GM10248 (cell line): ENCODE measurements around the gene ZFAND2B.

Source experiments
- CTCF ChIA-PET: fragments of 300-600 bp; sonication (Branson Sonifier 250); formaldehyde crosslinking; extraction: SDS; loops from one replicate; lab custom pipeline; 2021; ENCODE audit warnings: antibody characterized with exemption; lab: Yijun Ruan, JAX
- POLR2A ChIA-PET: fragments of 350-650 bp; sonication (Branson Sonifier 250); formaldehyde crosslinking; extraction: SDS; loops from one replicate; lab custom pipeline; 2020; ENCODE audit warnings: antibody characterized with exemption; lab: Yijun Ruan, JAX
- DNase-seq: peaks from one replicate; pipeline ENCODE4 v3.0.0; 2012; ENCODE audit errors: extremely low spot score
- CTCF ChIP-seq: IDR thresholded peaks from 2 replicates; pipeline ENCODE4 v1.5.1; 2012; ENCODE audit warnings: mild to moderate bottlenecking, low read depth; ENCODE audit errors: extremely low read depth, missing control alignments, control extremely low read depth

Gene ZFAND2B

GRCh38 chr2:219182331-219183150, 24.0 kb upstream of the ZFAND2B start:
- POLR2A ChIA-PET = interaction anchor here (0.6 kb wide), 1 partner anchor 24 kb away, joined by 3 read pairs; the partner anchor contains the start of gene ZFAND2B
- DNase-seq = no peak
- TF ChIP-seq CTCF = no peak
- CTCF ChIA-PET = interaction anchor here (0.7 to 3.1 kb wide), 10 partner anchors 8 to 153 kb away, joined by 3 to 15 read pairs (median 4); partner anchors contain the start of gene ZFAND2B

GRCh38 chr2:219183151-219183772, 23.3 kb upstream of the ZFAND2B start:
- ChIA-PET CTCF (interaction anchor here (0.7 to 3.1 kb wide), 8 partner anchors 9 to 153 kb away, joined by 3 to 15 read pairs (median 4); partner anchors contain the start of gene ZFAND2B), POLR2A (interaction anchor here (0.6 kb wide), 1 partner anchor 23 kb away, joined by 3 read pairs; the partner anchor contains the start of gene ZFAND2B)
- TF ChIP-seq CTCF = no peak
- no peak for DNase-seq

GRCh38 chr2:219184121-219184520, 22.5 kb upstream of the ZFAND2B start:
- no peak for TF ChIP-seq CTCF
- ChIA-PET CTCF (interaction anchor here (0.7 to 3.1 kb wide), 7 partner anchors 9 to 111 kb away, joined by 3 to 15 read pairs (median 4); partner anchors contain the start of gene ZFAND2B), POLR2A (interaction anchor here (0.7 kb wide), 1 partner anchor 9 kb away, joined by 3 read pairs; no protein-coding TSS in a partner anchor)
- no peak for DNase-seq

GRCh38 chr2:219186754-219187456, 19.7 kb upstream of the ZFAND2B start:
- DNase-seq = peak; percentile 39
- ChIA-PET CTCF (interaction anchor here (1.8 kb wide), 1 partner anchor 16 kb away, joined by 5 read pairs; no protein-coding TSS in a partner anchor), POLR2A (interaction anchor here (0.6 kb wide), 1 partner anchor 17 kb away, joined by 3 read pairs; no protein-coding TSS in a partner anchor)
- TF ChIP-seq CTCF = no peak

- POLR2A ChIA-PET = interaction anchor here (0.7 to 0.9 kb wide), 2 partner anchors 56 to 301 kb away, joined by 3 to 6 read pairs; partner anchors contain the start of gene TUBA4A
- no peak for DNase-seq
- no peak for TF ChIP-seq CTCF
- CTCF ChIA-PET = interaction anchor here (0.7 to 1.7 kb wide), 3 partner anchors 9 to 102 kb away, joined by 3 to 4 read pairs (median 3); partner anchors contain the start of gene ZFAND2B
Observed at GRCh38 chr2:219197388-219197787, 9.2 kb upstream of the ZFAND2B start.
